Thoracic aorta (tissue), 2 donors: ENCODE results near the gene ARID3A. TPM values are rescaled to one million over a fixed set of nuclear protein-coding genes. Genes with fewer than 3 reads are reported as not detected.

Source experiments
- ATAC-seq: fragments of 150-250 bp; one replicate; pipeline ENCODE4 v1.8.0; 2017; ENCODE audit warnings: low read depth; ENCODE audit not compliant: insufficient number of reproducible peaks, low FRiP score
- DNase-seq: peaks from one replicate; pipeline ENCODE4 v3.0.0-alpha.2; 2020; ENCODE audit warnings: low spot score
- H3K27ac ChIP-seq, 2 donors: fragments of 200-600 bp; sonication (generic); 1 replicate in 1 of 2; 2 replicates in 1 of 2; pipeline ENCODE4 v1.5.1; 2016; ENCODE audit warnings: mild to moderate bottlenecking in 2 of 2, moderate library complexity in 2 of 2
- H3K27me3 ChIP-seq: fragments of 200-600 bp; sonication (generic); replicated peaks from 2 replicates; pipeline ENCODE4 v1.6.0; 2016; ENCODE audit warnings: mild to moderate bottlenecking; ENCODE audit not compliant: insufficient read depth
- H3K36me3 ChIP-seq: fragments of 200-600 bp; sonication (generic); one replicate; pipeline ENCODE4 v1.5.1; 2016
- H3K4me1 ChIP-seq, 2 donors: fragments of 200-600 bp; sonication (generic); 1 replicate in 1 of 2; 2 replicates in 1 of 2; pipeline versions ENCODE4 v1.5.1 to v1.6.0; 2016; ENCODE audit warnings: low read depth in 2 of 2, mild to moderate bottlenecking in 1 of 2; ENCODE audit not compliant: control insufficient read depth in 1 of 2
- H3K4me3 ChIP-seq: fragments of 200-600 bp; sonication (generic); 2 replicates; pipeline ENCODE4 v1.5.1; 2016; ENCODE audit warnings: mild to moderate bottlenecking
- H3K9me3 ChIP-seq: fragments of 200-600 bp; sonication (generic); 2 replicates; pipeline ENCODE4 v1.5.1; 2016
- total RNA-seq, 2 donors: library from RNA; depleted of rRNA; stranded (reverse); fragments of >200 nt; gene quantifications; one replicate each; pipeline versions ENCODE4 v1.1.0 to v1.2.3, GENCODE V29; 2016
- TF ChIP-seq, protein P1 (sequence below): fragments of 200-600 bp; sonication (generic); IDR thresholded peaks from one replicate; pipeline ENCODE4 v1.5.1; 2019; ENCODE audit warnings: antibody characterized with exemption

The ARID3A gene
- total RNA-seq, 2 donors from 2014 or later, result 3.3 to 11.2 TPM

DNA sequence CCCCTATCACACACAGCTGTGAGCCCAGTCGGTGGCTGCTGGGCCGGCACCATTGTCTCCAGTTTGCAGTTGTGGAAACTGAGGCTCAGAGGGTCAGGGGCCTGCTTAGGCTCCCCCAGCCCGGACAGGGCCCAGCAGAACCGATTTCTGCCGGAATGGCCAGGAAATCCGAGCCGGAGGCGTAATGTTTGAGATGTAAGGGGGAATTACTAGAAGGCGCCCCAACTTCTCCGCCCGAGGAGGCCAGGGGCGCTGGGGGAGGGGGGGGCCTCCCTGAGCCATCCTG lies 7.7 kb upstream of the ARID3A start:
- TF ChIP-seq, protein P1, sequence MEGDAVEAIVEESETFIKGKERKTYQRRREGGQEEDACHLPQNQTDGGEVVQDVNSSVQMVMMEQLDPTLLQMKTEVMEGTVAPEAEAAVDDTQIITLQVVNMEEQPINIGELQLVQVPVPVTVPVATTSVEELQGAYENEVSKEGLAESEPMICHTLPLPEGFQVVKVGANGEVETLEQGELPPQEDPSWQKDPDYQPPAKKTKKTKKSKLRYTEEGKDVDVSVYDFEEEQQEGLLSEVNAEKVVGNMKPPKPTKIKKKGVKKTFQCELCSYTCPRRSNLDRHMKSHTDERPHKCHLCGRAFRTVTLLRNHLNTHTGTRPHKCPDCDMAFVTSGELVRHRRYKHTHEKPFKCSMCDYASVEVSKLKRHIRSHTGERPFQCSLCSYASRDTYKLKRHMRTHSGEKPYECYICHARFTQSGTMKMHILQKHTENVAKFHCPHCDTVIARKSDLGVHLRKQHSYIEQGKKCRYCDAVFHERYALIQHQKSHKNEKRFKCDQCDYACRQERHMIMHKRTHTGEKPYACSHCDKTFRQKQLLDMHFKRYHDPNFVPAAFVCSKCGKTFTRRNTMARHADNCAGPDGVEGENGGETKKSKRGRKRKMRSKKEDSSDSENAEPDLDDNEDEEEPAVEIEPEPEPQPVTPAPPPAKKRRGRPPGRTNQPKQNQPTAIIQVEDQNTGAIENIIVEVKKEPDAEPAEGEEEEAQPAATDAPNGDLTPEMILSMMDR, result no peak
- Histone ChIP-seq H3K9me3 (no peaks in the 10 kb centered on the region), H3K4me1 (peaks cover 19 to 48% of the 10 kb centered on the region in 2 donors), H3K36me3 (no peaks in the 10 kb centered on the region), H3K27me3 (peaks cover 9% of the 10 kb centered on the region), H3K27ac (no peak overlapping the region), H3K4me3 (peak overlapping the region; percentile 64)
- DNase-seq (no peak), ATAC-seq (no peak)

DNA sequence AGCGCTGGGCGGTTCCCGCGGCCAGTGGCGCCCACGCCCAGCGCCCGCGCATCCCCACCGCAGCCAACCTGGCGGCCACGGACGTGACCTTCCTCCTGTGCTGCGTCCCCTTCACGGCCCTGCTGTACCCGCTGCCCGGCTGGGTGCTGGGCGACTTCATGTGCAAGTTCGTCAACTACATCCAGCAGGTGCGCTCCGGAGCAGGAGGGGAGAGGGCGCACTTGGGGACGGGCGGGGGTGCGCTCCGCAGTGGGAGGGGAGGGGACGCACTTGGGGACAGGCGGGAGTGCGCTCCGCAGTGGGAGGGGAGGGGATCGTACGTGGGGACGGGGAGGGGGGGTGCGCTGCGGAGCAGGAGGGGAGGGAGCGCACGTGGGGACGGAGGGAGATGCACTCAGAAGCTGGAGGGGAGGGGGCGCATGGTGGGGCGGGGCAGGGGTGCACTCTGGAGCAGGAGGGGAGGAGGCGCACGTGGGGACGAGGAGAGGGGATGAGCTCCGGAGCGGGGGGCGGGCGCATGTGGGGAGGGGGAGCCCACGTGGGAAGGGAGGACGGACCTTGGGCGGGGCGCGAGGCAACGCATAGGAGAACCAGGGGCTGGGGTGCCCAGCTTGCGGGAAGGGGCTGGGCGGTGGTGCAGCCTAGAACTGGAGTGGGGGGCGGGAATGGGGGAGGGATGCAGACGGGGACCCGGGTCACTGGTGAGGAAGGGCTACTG lies 7.2 kb upstream of the ARID3A start:
- peaks cover 17 to 46% of the 10 kb centered on the region in 2 donors for H3K4me1 ChIP-seq
- DNase-seq, result no peak
- no peak for ATAC-seq
- H3K9me3 ChIP-seq, result no peaks in the 10 kb centered on the region
- H3K27me3 ChIP-seq, result peaks cover 9% of the 10 kb centered on the region
- H3K4me3 ChIP-seq, result peak overlapping the region; percentile 64
- H3K27ac ChIP-seq, result no peak overlapping the region
- TF ChIP-seq, protein P1, result no peak
- no peaks in the 10 kb centered on the region for H3K36me3 ChIP-seq

DNA sequence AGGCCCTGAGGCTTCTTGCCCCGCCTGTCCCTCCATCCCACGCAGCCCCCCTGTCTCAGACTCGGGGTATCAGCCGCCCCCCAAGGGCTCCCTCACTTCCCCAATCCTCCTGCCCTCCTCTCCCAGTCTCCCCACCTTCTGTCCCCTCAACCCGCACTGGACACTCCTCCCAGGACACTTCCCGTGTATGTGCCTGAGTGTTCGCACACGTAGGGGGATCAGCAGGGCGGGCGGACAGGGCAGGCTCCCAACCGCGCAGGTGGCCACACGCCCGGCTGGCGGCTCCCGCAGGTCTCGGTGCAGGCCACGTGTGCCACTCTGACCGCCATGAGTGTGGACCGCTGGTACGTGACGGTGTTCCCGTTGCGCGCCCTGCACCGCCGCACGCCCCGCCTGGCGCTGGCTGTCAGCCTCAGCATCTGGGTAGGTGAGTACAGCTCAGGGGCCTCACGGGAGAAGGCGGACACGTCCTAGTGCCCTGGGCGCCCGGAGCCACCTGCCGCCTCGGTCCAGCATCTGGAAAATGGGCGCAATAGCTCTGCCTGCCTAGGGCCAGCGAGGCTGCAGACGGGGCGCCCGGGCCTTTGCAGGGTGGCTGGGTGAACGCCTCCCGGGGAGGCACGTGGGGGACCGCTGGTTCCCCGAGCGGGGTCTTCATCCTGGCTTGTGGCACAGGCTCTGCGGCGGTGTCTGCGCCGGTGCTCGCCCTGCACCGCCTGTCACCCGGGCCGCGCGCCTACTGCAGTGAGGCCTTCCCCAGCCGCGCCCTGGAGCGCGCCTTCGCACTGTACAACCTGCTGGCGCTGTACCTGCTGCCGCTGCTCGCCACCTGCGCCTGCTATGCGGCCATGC lies 6.4 kb upstream of the ARID3A start:
- Histone ChIP-seq H3K36me3 (no peaks in the 10 kb centered on the region), H3K4me3 (peak overlapping the region; percentile 47), H3K27me3 (peaks cover 9% of the 10 kb centered on the region), H3K9me3 (no peaks in the 10 kb centered on the region), H3K4me1 (peaks cover 14 to 45% of the 10 kb centered on the region in 2 donors), H3K27ac (no peak overlapping the region)
- ATAC-seq, result no peak
- DNase-seq, result no peak
- TF ChIP-seq, protein P1, result no peak

DNA sequence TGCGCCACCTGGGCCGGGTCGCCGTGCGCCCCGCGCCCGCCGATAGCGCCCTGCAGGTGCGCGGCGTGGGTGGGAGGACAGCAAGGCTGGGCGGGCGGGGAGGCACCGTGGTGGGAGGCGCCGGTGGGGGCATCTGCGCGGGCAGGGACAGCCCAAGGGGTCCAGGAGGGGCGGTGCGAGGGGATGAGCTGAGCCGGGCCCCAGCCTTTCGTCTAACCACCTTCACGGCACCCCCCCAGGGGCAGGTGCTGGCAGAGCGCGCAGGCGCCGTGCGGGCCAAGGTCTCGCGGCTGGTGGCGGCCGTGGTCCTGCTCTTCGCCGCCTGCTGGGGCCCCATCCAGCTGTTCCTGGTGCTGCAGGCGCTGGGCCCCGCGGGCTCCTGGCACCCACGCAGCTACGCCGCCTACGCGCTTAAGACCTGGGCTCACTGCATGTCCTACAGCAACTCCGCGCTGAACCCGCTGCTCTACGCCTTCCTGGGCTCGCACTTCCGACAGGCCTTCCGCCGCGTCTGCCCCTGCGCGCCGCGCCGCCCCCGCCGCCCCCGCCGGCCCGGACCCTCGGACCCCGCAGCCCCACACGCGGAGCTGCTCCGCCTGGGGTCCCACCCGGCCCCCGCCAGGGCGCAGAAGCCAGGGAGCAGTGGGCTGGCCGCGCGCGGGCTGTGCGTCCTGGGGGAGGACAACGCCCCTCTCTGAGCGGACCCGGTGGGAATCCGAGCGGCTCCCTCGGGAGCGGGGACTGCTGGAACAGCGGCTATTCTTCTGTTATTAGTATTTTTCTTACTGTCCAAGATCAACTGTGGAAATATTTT lies 5.6 kb upstream of the ARID3A start:
- H3K27ac ChIP-seq, result no peak overlapping the region
- H3K4me1 ChIP-seq, result peaks cover 19 to 52% of the 10 kb centered on the region in 2 donors
- peak overlapping the region; percentile 47 for H3K4me3 ChIP-seq
- no peaks in the 10 kb centered on the region for H3K36me3 ChIP-seq
- DNase-seq (no peak), ATAC-seq (no peak)
- H3K9me3 ChIP-seq, result no peaks in the 10 kb centered on the region
- TF ChIP-seq, protein P1, result no peak
- peaks cover 9% of the 10 kb centered on the region for H3K27me3 ChIP-seq
